ENCODE measurements around the gene PAMR1.

PAMR1 gene

GRCh38 chr11:35436581-35437250 is 88.7 kb downstream of the PAMR1 start:
- DNase-seq, result no peak

GRCh38 chr11:35433588-35433987 is 91.8 kb downstream of the PAMR1 start:
- DNase-seq, result no peak

GRCh38 chr11:35432464-35432863 is 93.0 kb downstream of the PAMR1 start:
- DNase-seq, result no peak

GRCh38 chr11:35427071-35427470 is 98.3 kb downstream of the PAMR1 start:
- DNase-seq, result no peak

- DNase-seq, result no peak
Measured at GRCh38 chr11:35426351-35426750, 99.1 kb downstream of the PAMR1 start.

- no peak for DNase-seq
Measured at GRCh38 chr11:35425603-35426212, 99.7 kb downstream of the PAMR1 start.

- no peak for DNase-seq
Measured at GRCh38 chr11:35424157-35424940, 101.1 kb downstream of the PAMR1 start.

GRCh38 chr11:35420371-35420770 is 105.0 kb downstream of the PAMR1 start:
- DNase-seq, result peak; percentile 5

- DNase-seq, result peak; percentile 17
Measured at GRCh38 chr11:35419830-35420333, 105.5 kb downstream of the PAMR1 start.

- DNase-seq, result peak; percentile 30
Measured at GRCh38 chr11:35419184-35419829, 106.1 kb downstream of the PAMR1 start, which contains the start of gene SLC1A2. Gene SLC1A2 (minus strand): TSS chr11:35419558. CDS start chr11:35418966, 592 bp downstream.

GRCh38 chr11:35418282-35419183 is 106.9 kb downstream of the PAMR1 start:
- DNase-seq, result peak; percentile 55

- DNase-seq, result no peak
Measured at GRCh38 chr11:35415487-35415886, 109.9 kb downstream of the PAMR1 start.

GRCh38 chr11:35414776-35415175 is 110.6 kb downstream of the PAMR1 start:
- DNase-seq, result no peak

- DNase-seq, result no peak
Measured at GRCh38 chr11:35414311-35414710, 111.1 kb downstream of the PAMR1 start.

- DNase-seq, result no peak
Measured at GRCh38 chr11:35413598-35413997, 111.8 kb downstream of the PAMR1 start.

- DNase-seq, result no peak
Measured at GRCh38 chr11:35412285-35412684, 113.1 kb downstream of the PAMR1 start.

- no peak for DNase-seq
Measured at GRCh38 chr11:35407041-35407440, 118.4 kb downstream of the PAMR1 start.

GRCh38 chr11:35404388-35404775 is 121.0 kb downstream of the PAMR1 start:
- peak; percentile 49 for DNase-seq

GRCh38 chr11:35403765-35404387 is 121.5 kb downstream of the PAMR1 start:
- DNase-seq, result no peak

GRCh38 chr11:35402751-35403660 is 122.4 kb downstream of the PAMR1 start:
- no peak for DNase-seq
